HG03135 (cell line): ENCODE data around the gene SH3PXD2A.
A peak's percentile ranks its signal among the peaks of the same experiment; 100 is the strongest.

Source experiments
- ATAC-seq: cut with Tn5 transposase; IDR thresholded peaks from one replicate; pipeline ENCODE4 v1.9.1; 2021; ENCODE audit warnings: mild to moderate bottlenecking, moderate library complexity; ENCODE audit not compliant: unreplicated experiment

SH3PXD2A gene

DNA sequence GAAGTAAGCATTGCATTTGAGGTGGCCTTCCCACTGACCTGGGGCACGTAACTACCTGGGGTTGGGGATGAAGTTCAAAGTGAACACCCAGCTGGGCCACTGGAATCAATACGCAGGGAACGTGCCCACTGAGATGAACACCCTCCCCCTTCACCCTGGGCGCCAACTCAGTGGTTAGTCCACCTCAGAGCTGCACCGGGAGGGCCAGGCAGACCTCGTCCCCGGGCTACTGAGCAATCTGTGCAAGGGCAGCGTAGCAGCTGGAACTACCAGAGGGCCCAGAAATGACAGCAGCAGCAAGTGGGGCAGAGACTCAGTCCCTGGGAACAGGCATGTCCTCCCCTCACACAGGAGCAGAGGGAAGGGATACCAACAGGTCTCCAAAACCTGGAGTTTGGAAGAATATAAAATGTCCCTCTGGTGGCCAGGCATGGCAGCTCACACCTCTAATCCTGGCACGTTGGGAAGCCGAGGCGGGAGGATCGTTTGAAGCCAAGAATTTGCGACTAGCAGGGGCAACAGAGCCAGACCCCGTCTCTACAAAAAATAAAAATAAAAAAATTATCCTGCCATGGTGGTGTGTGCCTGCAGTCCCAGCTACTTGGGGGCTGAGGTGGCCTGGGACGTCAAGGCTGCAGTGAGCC is 143.9 kb downstream of the SH3PXD2A start:
- ATAC-seq, result no peak

DNA sequence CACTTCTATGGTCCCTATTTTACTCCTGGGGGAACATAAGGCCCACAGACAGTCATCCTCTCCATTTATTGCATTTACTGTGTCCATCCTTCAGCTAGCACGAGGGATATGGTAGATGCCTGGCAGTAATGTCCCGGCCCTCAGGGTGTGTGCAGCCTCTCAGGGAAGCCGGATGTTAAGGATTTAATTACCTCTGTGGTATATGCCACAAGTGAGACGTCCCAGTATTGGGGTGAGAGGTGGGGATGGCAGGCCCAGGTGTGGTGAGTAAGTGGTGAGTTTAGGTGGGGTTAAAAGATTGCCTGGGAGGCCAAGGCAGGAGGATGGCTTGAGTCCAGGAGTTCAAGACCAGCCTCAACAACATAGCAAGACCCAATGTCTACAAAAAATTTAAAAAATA is 144.9 kb downstream of the SH3PXD2A start:
- no peak for ATAC-seq

DNA sequence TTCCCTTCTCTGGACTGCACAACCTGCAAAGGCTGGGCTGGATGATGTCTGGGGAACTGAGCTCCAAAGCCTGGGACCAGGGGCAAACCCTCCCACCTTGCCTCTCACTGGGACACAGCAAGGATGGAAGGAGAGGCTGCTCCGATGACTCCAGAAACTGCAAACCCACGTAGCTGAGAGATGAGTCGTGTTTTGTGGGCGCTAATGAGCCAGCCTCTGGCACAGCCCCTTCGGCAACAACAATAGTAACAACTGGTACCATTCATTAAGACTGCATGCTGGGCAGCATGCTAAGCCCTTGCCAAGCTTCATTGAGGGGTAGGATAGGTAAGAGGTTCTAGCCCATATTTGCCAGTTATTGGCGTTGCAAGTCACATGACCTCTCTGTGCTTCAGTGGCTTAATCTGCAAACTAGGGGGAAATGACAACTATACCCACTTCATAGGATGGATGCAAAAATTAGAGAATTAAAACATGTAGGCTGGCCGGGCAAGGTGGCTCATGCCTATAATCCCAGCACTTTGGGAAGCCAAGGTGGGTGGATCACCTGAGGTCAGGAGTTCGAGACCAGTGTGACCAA is 145.9 kb downstream of the SH3PXD2A start:
- no peak for ATAC-seq

DNA sequence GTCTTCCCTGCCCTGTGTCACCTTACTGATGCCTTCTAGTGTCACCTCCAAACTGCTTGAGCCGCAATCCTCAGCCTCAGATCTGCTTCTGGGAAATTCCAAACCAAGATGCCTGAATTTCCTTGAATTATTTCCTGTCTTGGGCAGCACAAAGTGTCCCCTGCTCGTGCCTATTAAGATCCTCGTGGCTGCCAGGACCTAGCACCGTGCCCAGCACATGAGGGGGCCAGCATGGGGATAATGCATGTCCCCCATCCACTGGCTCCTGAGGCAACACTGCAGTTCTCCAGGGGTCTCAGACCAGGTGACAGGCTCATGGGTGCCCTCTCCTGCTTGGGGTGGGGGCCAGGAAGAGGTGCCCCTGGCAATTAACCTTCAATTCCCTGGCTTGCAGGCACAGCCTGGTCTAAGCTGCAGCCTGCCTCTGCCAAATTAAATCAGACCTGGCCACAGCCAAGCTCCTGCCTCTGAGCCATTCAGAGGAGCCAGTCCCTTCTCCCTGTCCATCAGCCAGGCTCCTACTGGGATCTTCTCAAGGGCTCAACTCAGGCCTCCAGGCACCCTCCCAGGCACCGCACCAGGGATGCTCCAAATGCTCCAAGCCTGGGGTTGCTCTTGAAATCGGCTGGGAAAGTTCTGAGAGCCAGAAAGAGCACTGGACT is 146.6 kb downstream of the SH3PXD2A start:
- no peak for ATAC-seq

DNA sequence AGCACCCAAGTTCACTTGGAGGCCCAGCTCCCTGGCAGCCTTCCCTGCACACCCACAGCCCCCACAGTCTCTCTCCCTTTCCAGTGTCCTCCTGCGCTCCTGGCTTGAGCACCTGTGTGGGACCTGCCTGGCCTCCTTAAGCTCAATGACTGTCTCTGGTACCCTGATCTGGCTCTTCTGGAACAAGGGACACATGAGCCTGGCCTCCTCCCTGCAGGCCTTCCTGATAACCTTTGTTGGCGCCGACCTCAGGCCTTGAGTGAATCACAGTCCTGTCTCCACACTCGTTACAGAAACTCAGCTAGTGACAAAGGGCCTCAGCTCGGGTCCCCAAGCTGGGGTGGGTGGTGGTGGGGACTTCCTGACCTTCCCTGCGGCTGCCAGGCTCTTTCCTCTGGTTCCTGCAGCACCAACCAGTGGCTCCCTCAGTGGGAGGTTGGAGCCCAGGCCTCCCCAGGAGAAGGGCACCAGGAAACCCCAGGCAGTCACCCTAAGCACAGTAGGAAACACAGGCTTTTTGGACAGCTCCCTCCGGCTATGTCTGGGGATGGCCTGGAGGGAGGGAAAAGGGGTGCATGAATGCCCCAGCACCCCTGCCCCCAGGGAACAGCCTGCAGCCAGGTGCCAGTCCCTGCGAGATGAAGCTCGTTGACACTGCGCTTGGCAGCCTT is 147.3 kb downstream of the SH3PXD2A start:
- ATAC-seq, result no peak

DNA sequence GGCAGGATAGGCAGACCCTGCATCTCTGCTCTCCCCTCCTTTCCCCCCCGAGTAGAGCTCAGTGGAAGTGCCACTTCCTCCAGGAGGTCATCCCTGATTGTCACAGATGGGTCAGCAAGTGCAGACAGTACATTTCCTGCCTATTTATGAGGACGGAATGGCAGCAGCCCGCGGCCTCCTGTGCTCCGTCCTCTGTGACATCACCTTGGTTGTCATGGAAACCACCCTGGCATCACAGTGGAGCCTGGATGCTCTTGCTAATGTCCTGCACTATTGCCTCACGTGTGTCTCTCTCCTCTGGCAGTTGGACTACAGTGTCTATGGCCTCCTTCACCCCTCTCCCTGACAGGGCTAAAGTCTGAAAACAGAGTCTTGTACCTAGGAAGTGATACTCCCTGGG is 148.6 kb downstream of the SH3PXD2A start:
- ATAC-seq, result no peak

DNA sequence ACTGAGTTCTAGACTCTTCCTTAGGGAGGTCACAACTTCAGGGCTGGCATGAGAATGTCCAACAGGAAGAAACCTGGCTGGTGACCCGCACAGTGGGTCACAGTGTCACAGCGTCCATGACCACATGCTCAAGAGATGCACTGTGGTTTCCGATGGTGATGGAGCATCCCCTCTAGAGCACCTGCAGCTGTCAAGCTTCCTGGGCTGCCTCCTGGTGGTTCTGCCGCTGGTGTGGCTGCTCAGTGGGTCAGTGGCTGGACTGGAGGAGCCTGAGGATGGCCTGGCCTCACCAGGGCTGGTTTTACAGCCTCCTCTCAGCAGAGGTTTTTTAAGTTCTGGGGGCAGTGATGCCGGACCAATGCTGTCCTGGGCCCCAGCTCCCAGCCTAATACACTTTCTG is 149.3 kb downstream of the SH3PXD2A start:
- no peak for ATAC-seq

DNA sequence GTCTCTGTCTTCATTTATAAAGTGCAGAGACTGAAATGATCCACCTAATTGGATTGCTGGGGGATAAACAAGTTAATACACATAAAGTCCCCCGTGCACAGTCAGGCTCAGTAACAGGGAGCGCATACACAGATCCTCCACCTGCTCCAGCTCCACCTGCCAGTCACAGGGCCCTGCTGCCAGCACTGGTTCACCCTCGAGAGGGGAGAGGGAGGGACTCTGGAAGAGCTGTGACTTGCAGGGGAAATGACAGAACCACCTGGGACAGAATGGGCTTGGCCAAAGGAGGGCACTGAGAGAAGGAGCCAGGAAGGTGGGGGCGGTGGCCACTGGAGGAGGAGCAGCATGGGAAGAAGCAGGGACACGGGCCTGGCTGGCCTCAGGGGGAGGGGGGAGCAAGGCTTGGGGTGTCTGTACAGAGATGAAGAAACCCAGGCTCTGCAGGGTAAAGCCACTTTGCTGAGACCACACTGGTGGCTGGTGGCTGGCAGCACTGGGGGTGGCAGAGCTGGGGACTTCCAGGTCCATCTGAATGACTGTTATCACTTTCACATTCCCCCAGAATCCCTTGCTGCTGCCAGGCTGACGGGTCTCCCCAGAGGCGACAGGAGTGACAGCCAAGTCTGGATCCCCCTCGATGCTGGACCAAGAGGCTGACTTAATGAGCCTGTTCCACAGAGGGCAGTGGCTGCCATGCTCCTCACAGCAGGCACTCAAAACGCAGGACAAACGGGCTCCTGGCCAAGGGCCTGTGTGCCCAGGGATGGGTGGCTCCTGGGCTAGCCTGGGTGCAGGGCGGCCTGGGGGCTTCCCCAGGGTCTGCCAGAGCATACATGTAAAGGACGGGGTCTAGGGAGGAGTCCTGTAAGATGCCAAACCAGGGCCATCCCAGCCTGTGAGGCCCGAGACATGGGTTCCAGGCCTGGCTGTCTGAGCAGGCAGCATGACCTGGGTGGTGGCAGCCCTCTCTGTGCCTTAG is 151.1 kb downstream of the SH3PXD2A start:
- no peak for ATAC-seq

DNA sequence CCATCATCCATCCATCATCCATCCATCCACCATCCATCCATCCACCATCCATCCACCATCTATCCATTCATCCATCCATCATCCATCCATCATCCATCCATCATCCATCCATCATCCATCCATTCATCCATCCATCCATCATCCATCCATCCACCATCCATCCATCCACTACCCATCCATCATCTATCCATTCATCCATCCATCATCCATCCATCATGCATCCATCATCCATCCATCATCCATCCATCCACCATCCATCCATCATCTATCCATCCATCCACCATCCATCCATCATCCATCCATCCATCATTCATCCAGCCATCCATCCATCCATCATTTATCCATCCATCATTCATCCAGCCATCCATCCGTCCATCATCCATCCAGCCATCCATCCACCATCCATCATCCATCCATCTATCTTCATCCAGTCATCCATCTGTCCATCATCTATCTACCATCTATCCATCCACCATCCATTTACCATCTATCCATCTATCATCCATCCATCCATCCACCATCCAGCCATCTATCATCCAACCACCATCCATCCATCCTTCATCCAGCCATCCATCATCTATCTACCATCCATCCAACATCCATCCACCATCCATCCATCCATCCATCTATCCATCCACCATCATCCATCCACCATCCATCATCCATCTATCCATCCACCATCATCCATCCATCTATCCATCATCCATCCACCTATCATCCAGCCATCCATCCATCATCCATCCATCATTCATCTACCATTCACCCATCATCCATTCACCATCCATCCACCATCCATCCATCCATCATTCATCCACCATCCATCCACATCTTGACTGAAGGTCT is 153.8 kb downstream of the SH3PXD2A start:
- no peak for ATAC-seq

DNA sequence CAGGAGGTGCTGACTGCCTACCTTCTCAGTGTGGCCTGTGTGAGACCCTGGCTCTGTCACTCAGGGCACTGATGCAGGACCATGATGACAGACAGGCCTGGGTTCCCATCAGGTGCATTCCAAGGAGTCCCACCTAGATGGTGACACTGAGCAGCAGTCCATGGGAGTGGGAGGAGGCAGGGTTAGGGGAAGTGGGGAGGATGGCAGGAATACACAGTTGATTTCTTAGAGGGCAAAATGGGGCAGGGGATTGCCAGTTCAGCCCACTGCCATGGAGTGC is 155.0 kb downstream of the SH3PXD2A start:
- no peak for ATAC-seq

DNA sequence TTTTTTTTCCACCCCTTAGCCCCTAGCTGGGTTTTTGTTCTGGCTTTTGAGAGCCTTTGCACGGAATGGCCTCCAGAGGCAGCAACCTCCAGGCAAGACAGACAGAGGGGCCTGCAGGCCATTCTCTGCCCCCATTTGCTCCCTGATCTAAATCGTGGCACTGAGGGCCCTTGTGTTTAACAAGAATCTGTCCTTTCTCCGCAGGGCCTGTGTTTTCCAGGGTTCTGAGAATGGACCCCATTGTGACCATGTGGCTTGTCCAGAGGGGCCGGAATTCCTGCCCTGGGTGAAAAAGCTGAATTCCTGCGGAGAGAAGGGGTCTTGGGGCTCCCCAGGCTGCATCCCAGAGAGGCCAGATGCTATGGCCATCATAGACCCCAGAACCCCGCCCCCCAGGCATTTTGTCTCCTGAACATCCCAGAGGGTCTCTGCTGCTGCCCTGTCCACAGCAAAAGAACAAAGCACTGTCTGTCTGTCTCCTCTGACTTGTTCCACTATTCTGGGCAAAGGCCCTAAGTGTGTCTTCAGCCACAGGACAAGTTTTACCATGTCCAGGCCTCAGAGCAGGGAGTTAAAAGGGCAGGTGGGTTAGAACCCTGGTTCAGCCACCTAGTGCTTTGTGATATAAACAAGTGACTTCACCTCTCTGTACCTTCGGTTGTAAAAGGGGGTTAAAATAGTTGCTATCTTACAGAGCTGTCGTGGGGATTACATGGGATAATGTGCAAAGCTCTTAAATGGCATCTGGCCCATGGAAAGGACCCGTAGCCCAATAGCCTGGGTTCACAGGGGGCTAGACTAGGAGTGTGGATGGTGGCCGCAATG is 155.6 kb downstream of the SH3PXD2A start:
- ATAC-seq, result no peak

DNA sequence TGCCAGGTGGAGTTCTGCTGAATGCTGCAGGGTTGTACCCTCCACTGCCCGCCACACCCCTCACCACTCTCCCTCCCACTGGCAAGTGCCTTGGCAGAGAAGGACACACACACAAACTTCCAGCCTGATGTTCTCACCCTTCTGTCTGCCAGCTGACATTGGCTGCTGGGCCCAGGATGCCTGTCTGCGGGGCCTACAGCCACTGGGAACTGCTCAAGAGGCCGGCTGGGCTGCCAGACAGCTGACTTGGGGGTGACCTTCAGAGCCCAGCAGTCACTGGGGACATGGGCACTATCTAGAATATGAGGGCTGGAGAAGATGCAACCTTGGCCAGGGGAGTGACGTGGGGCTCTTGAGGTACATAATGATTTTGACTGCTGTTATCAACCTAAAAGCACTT is 157.1 kb downstream of the SH3PXD2A start:
- no peak for ATAC-seq

DNA sequence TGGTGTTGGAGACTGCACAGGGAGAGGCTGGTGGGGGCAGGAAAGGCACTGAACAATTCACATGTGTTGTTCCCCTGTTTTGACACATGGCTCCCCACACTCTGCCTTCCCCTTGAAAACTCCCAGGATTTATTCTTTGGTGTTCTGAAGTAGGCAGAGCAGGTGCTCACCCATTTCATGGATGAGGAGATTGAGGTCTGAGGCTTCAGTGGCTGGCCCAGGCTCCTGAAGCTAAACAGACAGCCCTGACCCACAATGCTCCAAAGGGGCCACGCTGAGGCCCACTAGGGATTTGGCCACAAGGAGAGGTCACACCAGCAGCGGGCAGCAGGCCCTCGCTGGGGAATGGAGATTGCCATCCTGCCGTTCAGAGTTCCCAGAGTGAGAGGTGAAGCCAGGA is 157.6 kb downstream of the SH3PXD2A start:
- no peak for ATAC-seq

DNA sequence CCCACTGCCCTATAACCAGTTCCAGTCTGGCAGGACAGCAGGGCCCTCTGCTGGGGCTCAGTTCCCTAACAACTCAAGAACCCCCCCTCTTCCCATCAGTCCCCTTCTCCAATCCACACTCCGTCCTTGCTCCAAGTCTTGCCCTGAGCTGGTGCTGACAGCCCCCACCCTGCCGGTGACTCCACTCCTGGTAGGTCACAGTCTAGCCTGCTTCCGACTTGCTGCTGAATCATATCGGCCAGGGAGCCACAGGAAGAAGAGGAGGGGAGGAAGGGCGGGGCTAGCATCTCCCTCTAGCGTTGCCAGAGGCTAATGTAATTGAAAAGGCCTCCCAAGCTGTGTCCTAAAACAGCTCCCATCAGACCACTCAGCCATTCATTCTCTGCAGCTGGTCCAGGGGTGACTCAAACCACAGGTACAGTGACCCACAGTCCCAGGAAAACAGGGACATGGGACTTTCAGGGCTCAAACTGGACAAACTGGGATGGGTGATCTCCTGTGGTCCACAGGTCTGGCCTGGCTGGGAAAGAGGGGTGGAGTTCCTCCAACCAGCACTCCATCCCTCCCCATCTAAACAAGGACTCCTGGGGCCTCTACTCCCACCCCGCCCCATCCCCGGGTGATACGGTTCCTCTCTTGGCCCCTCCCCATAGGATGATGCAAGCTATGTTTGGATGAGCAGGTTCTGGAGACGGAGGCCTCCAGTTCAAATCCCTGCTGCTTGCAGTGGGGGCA is 158.8 kb downstream of the SH3PXD2A start:
- ATAC-seq, result peak; percentile 30

DNA sequence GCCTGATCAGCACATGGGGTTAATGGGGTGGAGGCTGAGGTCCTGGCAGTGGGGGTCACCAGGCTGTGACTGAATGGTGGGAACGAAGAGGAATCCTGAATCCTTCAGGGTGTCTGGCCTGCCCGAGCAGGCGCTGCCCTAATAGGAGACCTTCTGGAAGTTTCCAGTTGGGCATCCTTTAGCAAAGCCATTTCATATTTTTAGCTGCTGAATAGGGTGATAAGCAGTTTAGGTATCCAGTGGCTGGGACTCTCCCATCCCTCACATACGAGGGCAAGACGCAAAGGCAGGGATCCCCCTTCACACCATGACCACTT is 159.3 kb downstream of the SH3PXD2A start:
- ATAC-seq, result no peak

DNA sequence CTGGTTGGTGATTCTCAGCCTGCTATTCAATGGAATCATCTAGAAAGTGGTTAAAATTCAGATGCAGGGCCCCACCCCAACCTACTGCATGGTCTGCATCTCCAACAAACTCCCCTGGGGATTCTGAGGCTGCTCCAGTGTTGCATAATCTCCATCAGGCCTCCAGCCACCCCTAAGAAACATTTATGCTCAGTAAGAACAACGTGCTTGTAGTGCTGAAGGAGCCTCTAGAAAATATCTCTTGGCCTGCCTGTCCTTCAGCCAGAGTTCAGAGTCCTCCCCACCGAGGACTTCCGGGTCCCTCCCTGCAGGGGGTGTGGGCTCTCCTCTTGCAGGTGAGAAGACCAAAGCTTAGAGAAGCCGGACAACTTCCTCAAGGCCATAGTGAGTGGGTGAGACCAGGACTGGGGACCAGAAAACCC is 159.8 kb downstream of the SH3PXD2A start:
- ATAC-seq, result no peak

DNA sequence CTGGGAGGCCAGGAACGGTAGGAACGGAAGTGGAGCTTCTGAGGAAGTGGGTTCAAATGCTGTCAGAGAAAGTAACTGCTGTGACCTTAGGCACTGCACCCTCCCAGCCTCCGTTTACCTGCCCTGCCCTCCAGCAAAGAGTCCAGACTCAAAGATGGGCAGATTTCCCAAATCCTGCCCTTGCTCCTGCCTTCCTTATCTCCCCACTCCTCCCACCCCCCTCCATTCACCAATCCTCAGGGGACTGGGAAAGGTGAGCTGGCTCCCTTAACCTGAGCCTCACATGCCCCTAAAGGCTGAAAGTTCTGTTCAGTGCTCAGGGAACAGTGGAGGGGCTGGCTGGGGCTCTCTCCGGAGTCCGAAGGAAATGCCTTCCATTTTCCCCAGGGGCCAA is 161.6 kb downstream of the SH3PXD2A start:
- no peak for ATAC-seq

DNA sequence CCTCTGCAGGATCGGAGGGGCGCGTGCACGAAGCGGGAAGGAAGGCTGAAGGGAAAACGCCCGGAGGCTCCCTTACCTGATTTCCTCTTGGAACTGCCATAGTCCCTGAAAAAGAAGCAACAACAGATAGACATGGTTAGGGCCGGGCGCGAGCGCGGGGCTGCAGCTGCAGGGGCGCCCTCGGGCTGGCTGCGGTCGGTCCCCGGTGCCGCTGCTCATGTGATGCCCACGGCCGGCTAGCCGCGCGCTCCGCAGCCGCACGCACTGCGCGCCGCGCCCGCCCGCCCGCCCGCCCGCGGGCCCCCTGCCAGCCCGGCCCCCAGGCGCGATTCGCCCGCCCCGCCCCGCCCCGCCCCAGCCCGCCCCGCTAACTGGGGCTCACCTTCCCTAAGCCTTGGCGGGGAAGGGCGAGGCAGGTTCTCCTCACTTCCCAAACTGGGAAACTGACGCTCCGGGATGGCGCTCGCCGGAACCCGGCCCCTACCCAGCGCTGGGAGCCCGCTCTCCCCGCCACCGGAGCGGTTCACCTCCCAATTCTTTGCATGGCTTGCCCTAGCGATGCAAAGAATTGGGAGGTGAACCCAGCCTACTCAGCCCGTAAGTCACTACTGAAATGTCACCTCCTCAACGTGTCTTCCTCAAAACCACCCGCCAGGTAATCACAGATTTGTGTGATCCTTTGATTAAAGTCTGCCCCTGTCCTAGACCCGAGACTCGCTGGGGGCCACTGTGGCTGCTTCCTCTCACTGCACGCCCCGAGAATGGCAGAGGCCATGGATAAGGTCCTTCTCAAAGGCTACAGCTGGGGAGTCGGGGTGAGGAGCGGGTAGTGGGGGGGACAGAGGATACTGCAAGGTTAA is 162.2 kb downstream of the SH3PXD2A start:
- peak; percentile 24 for ATAC-seq
